ENCODE measurements around the gene CHCHD6. TPM values are rescaled to one million over a fixed set of nuclear protein-coding genes. Genes with fewer than 3 reads are reported as not detected.

CHCHD6 gene
- total RNA-seq, 1 experiment from 2014 or later, result 47.7 TPM

- no peaks in the 10 kb centered on the region for H3K9me3 ChIP-seq (ENCODE audit: insufficient read depth, low read depth)
- intact Hi-C loops (cut with micrococcal nuclease; ENCODE audit: unreplicated experiment), result no loop called here
- TF ChIP-seq CTCF (conservative IDR thresholded peaks at IDR 0.05), result no peak
- no peak for TF ChIP-seq EZH2 (IDR thresholded peaks at IDR 0.05; ENCODE audit: low read depth)
- ChIA-PET CTCF (no interaction called here), POLR2A (ENCODE audit: unreplicated experiment) (interaction anchor here (0.8 kb wide), 1 partner anchor 37 kb away, joined by 3 read pairs; no protein-coding TSS in a partner anchor)
- no peak overlapping the region for H3K4me2 ChIP-seq
- no TSS peak for BruUV-seq (replicated peaks)
- peaks cover 22% of the 10 kb centered on the region for H3F3A ChIP-seq (ENCODE audit: insufficient read depth, low read depth)
- H4K20me1 ChIP-seq (ENCODE audit: insufficient read depth), result no peaks in the 10 kb centered on the region
- no peaks in the 10 kb centered on the region for H3K79me2 ChIP-seq (ENCODE audit: low read depth)
- DNase-seq, result no peak
- H3K36me3 ChIP-seq (ENCODE audit: low read depth), result no peaks in the 10 kb centered on the region
- H3K27ac ChIP-seq, result 0 out of 2 replicates have a peak overlapping the region, but pooled peaks have one; percentile 31
- no peak overlapping the region for H3K4me3 ChIP-seq
- H3K9me2 ChIP-seq (ENCODE audit: insufficient read depth), result no peaks in the 10 kb centered on the region
- no peak overlapping the region for H2AFZ ChIP-seq
- no peaks in the 10 kb centered on the region for H3K27me3 ChIP-seq (ENCODE audit: insufficient read depth, low read depth)
- peaks cover 48% of the 10 kb centered on the region for H3K4me1 ChIP-seq (replicated peaks; ENCODE audit: insufficient read depth)
These were observed 190.4 kb downstream of the CHCHD6 start for GRCh38 chr3:126894475-126894874.

GRCh38 chr3:126895178-126896066 is 191.4 kb downstream of the CHCHD6 start:
- Histone ChIP-seq H3K4me3 (no peak overlapping the region), H2AFZ (no peak overlapping the region), H3K4me2 (peak overlapping the region; percentile 53), H3F3A (ENCODE audit: insufficient read depth, low read depth) (peaks cover 22% of the 10 kb centered on the region), H3K79me2 (ENCODE audit: low read depth) (no peaks in the 10 kb centered on the region), H3K27ac (peak overlapping the region; percentile 31), H4K20me1 (ENCODE audit: insufficient read depth) (no peaks in the 10 kb centered on the region), H3K9me3 (ENCODE audit: insufficient read depth, low read depth) (no peaks in the 10 kb centered on the region), H3K9me2 (ENCODE audit: insufficient read depth) (no peaks in the 10 kb centered on the region), H3K27me3 (ENCODE audit: insufficient read depth, low read depth) (no peaks in the 10 kb centered on the region), H3K4me1 (replicated peaks; ENCODE audit: insufficient read depth) (peaks cover 48% of the 10 kb centered on the region), H3K36me3 (ENCODE audit: low read depth) (no peaks in the 10 kb centered on the region)
- peak; percentile 66 to 75 for DNase-seq
- intact Hi-C loops (cut with micrococcal nuclease; ENCODE audit: unreplicated experiment), result no loop called here
- POLR2A ChIA-PET (ENCODE audit: unreplicated experiment), result interaction anchor here (0.8 kb wide), 1 partner anchor 38 kb away, joined by 3 read pairs; no protein-coding TSS in a partner anchor
- TF ChIP-seq CTCF (conservative IDR thresholded peaks at IDR 0.05) (no peak), EZH2 (IDR thresholded peaks at IDR 0.05; ENCODE audit: low read depth) (no peak)
- no TSS peak for BruUV-seq (replicated peaks)
- CTCF ChIA-PET, result no interaction called here

- Histone ChIP-seq H3K4me2 (peak overlapping the region; percentile 53), H3K36me3 (ENCODE audit: low read depth) (no peaks in the 10 kb centered on the region), H3K27me3 (ENCODE audit: insufficient read depth, low read depth) (no peaks in the 10 kb centered on the region), H3F3A (ENCODE audit: insufficient read depth, low read depth) (peaks cover 22% of the 10 kb centered on the region), H3K4me3 (no peak overlapping the region), H3K27ac (peak overlapping the region; percentile 31), H4K20me1 (ENCODE audit: insufficient read depth) (no peaks in the 10 kb centered on the region), H3K4me1 (replicated peaks; ENCODE audit: insufficient read depth) (peaks cover 48% of the 10 kb centered on the region), H2AFZ (no peak overlapping the region), H3K9me2 (ENCODE audit: insufficient read depth) (no peaks in the 10 kb centered on the region), H3K79me2 (ENCODE audit: low read depth) (no peaks in the 10 kb centered on the region), H3K9me3 (ENCODE audit: insufficient read depth, low read depth) (no peaks in the 10 kb centered on the region)
- no TSS peak for BruUV-seq (replicated peaks)
- DNase-seq, result no peak
- intact Hi-C loops (cut with micrococcal nuclease; ENCODE audit: unreplicated experiment), result no loop called here
- POLR2A ChIA-PET (ENCODE audit: unreplicated experiment), result no interaction called here
- CTCF ChIA-PET, result interaction anchor here (1.0 kb wide), 1 partner anchor 38 kb away, joined by 3 read pairs; no protein-coding TSS in a partner anchor
- no peak for TF ChIP-seq EZH2 (IDR thresholded peaks at IDR 0.05; ENCODE audit: low read depth)
- no peak for TF ChIP-seq CTCF (conservative IDR thresholded peaks at IDR 0.05)
These were observed 192.0 kb downstream of the CHCHD6 start for GRCh38 chr3:126896067-126896441.

Data from PC-9 (cell line).